ENCODE data around the gene ARRB1.

- TF ChIP-seq, protein P1, sequence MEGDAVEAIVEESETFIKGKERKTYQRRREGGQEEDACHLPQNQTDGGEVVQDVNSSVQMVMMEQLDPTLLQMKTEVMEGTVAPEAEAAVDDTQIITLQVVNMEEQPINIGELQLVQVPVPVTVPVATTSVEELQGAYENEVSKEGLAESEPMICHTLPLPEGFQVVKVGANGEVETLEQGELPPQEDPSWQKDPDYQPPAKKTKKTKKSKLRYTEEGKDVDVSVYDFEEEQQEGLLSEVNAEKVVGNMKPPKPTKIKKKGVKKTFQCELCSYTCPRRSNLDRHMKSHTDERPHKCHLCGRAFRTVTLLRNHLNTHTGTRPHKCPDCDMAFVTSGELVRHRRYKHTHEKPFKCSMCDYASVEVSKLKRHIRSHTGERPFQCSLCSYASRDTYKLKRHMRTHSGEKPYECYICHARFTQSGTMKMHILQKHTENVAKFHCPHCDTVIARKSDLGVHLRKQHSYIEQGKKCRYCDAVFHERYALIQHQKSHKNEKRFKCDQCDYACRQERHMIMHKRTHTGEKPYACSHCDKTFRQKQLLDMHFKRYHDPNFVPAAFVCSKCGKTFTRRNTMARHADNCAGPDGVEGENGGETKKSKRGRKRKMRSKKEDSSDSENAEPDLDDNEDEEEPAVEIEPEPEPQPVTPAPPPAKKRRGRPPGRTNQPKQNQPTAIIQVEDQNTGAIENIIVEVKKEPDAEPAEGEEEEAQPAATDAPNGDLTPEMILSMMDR (IDR thresholded peaks at IDR 0.05): no peak
- no peak for TF ChIP-seq EP300 (IDR thresholded peaks at IDR 0.05)
Measured at GRCh38 chr11:75289919-75290318, 61.5 kb downstream of the ARRB1 start.
